ENCODE data around the gene HIRIP3. TPM values are rescaled to one million over a fixed set of nuclear protein-coding genes. Genes with fewer than 3 reads are reported as not detected.

Gene HIRIP3
- total and polyA plus RNA-seq, 2 donors (not counting 3 experiments of a cell fraction or from before 2014, with no cell fraction given): 6.7 to 8.6 TPM

GRCh38 chr16:29974291-29975133 lies 20.9 kb downstream of the HIRIP3 start:
- CTCF ChIA-PET: interaction anchor here (1.1 to 2.8 kb wide), 5 partner anchors 13 to 126 kb away, joined by 3 to 14 read pairs (median 4); partner anchors contain the start of genes INO80E and TMEM219
- dilution Hi-C loops (cut with MboI; ENCODE audit: extremely low pct_ligation_motif_present, low sequenced_read_pairs): no loop called here
- Histone ChIP-seq H4K20me1 (replicated peaks; ENCODE audit: control insufficient read depth, extremely low read depth, insufficient read depth, low read length) (no peaks in the 10 kb centered on the region), H3K4me1 (ENCODE audit: control insufficient read depth, extremely low read depth, insufficient read depth, low read length) (peaks cover 39% of the 10 kb centered on the region), H3K27me3 (ENCODE audit: control insufficient read depth in 2 of 2, insufficient read depth in 2 of 2, low read length in 2 of 2) (no peaks in the 10 kb centered on the region), H3K4me2 (ENCODE audit: insufficient read depth, low read length) (peak overlapping the region; percentile 98), H3K36me3 (ENCODE audit: control insufficient read depth in 2 of 2, extremely low read depth in 1 of 2, insufficient read depth in 2 of 2, low read length in 2 of 2) (peaks cover 12 to 26% of the 10 kb centered on the region in 2 experiments), H3K27ac (ENCODE audit: insufficient read depth, low read depth, low read length) (peak overlapping the region; percentile 81), H3K9me3 (replicated peaks; ENCODE audit: control insufficient read depth, insufficient read depth, low read length) (no peaks in the 10 kb centered on the region), H3K9ac (replicated peaks; ENCODE audit: extremely low read depth, insufficient read depth, low read length) (peak overlapping the region; percentile 93), H2AFZ (ENCODE audit: low read depth, low read length) (no peak overlapping the region), H3K4me3 (replicated peaks in 1 of 3; ENCODE audit: insufficient read depth in 1 of 3, low read depth in 1 of 3, low read length in 3 of 3) (peak overlapping the region; percentile 79 to 95 (median 94)), H3K79me2 (ENCODE audit: control insufficient read depth, insufficient read depth, low read length) (peaks cover 56% of the 10 kb centered on the region), H3K9me1 (replicated peaks; ENCODE audit: control insufficient read depth, extremely low read depth, insufficient read depth, low read length) (no peaks in the 10 kb centered on the region)
- POLR2A ChIA-PET: interaction anchor here (1.2 to 1.4 kb wide), 2 partner anchors 10 to 13 kb away, joined by 3 to 14 read pairs; partner anchors contain the start of gene TMEM219
- peak; percentile 77 for FAIRE-seq
- TF ChIP-seq EZH2 (IDR thresholded peaks at IDR 0.05; ENCODE audit: borderline replicate concordance, low read depth, low read length, severe bottlenecking): no peak
- peak; percentile 33 for TF ChIP-seq MAX (IDR thresholded peaks at IDR 0.05; ENCODE audit: insufficient read depth, insufficient read length)
- peak; percentile 86 for TF ChIP-seq POLR2AphosphoS5 (IDR thresholded peaks at IDR 0.05; ENCODE audit: insufficient read depth, low read depth, low read length)
- peak; percentile 96 for TF ChIP-seq POLR2A (IDR thresholded peaks at IDR 0.05; ENCODE audit: low read depth, low read length)
- TF ChIP-seq JUN (IDR thresholded peaks at IDR 0.05; ENCODE audit: borderline replicate concordance, insufficient read depth, insufficient read length, low read depth): no peak
- TF ChIP-seq MYC (IDR thresholded peaks at IDR 0.05; ENCODE audit: low read depth, low read length): no peak
- TF ChIP-seq CTCF (IDR thresholded peaks at IDR 0.05; ENCODE audit: extremely low read depth in 1 of 2, insufficient read depth in 1 of 2, low read depth in 1 of 2, low read length in 2 of 2): no peak
- TF ChIP-seq FOS (IDR thresholded peaks at IDR 0.05; ENCODE audit: borderline replicate concordance, insufficient read depth, low read length): no peak
- no peak for TF ChIP-seq GATA2 (IDR thresholded peaks at IDR 0.05; ENCODE audit: insufficient read depth, insufficient read length, low read depth, low read length)
- TSS peak; percentile 98 for BruUV-seq (replicated peaks)
- intact Hi-C loops (cut with micrococcal nuclease): loop anchor here (5.0 kb wide), 3 partner anchors 152 to 182 kb away; partner anchors contain the start of genes KIF22, MAZ and MVP
- peak; percentile 82 for DNase-seq (ENCODE audit: low read depth, low spot score)
